HL-60 (cell line): Measurements from ENCODE around the gene PLA2G7.

Experiments
- DNase-seq, 2 experiments: peaks; one replicate each; pipeline ENCODE4 v3.0.0-alpha.2; 2010 to 2020; ENCODE audit warnings: low read depth in 1 of 2, low spot score in 1 of 2
- H3K27ac ChIP-seq: fragments of 250-450 bp; sonication (Bioruptor Pico); replicated peaks from 2 replicates; pipeline ENCODE4 v1.5.1; 2020; ENCODE audit warnings: mild to moderate bottlenecking, moderate library complexity
- H3K27me3 ChIP-seq: fragments of 250-450 bp; sonication (Bioruptor Pico); 2 replicates; pipeline ENCODE4 v1.5.1; 2021; ENCODE audit warnings: mild to moderate bottlenecking, moderate library complexity; ENCODE audit not compliant: insufficient read depth, poor library complexity, severe bottlenecking
- H3K4me3 ChIP-seq: replicated peaks from 2 replicates; pipeline ENCODE4 v1.5.1; 2011; ENCODE audit warnings: mild to moderate bottlenecking, control low read depth, low read length; ENCODE audit not compliant: insufficient read depth
- GABPA ChIP-seq: IDR thresholded peaks from 2 replicates; pipeline ENCODE4 v1.6.1; 2012; ENCODE audit warnings: low read depth
- POLR2AphosphoS5 ChIP-seq: IDR thresholded peaks from 2 replicates; pipeline ENCODE4 v1.6.1; 2012; ENCODE audit warnings: low read depth
- SPI1 ChIP-seq: IDR thresholded peaks from 2 replicates; pipeline ENCODE4 v1.6.1; 2012; ENCODE audit warnings: low read depth, mild to moderate bottlenecking, borderline replicate concordance
- TF ChIP-seq, protein P1 (sequence below): IDR thresholded peaks from 2 replicates; pipeline ENCODE4 v1.6.1; 2012; ENCODE audit warnings: low read depth; ENCODE audit not compliant: insufficient replicate concordance
- TF ChIP-seq, protein P2 (sequence below): IDR thresholded peaks from one replicate; pipeline ENCODE4 v1.5.1; 2011; ENCODE audit warnings: low read length, control low read depth, inconsistent platforms; ENCODE audit not compliant: insufficient read depth

PLA2G7 gene

DNA sequence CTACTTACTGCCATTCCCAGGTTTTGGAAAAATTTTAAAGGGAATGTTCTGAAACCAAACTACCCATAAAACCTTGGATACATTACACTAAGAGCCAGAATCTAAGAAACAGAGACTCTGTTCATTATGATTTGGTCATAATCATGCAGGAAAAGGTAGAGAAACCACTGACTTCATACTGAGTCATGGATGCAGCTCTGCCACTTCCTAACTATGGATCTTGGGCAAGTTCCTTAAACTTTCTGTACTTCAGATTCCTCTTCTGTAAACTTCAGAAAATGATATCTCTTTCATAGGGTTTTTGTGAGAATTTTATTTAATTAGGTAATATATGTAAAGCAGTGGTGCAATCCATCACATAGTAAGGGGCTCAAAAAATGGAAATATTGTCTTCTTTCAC lies 20.0 kb downstream of the PLA2G7 start:
- Histone ChIP-seq H3K27me3 (no peaks in the 10 kb centered on the region), H3K27ac (no peak overlapping the region), H3K4me3 (no peak overlapping the region)
- no peak for DNase-seq
- no peak for TF ChIP-seq GABPA
- TF ChIP-seq, protein P1, sequence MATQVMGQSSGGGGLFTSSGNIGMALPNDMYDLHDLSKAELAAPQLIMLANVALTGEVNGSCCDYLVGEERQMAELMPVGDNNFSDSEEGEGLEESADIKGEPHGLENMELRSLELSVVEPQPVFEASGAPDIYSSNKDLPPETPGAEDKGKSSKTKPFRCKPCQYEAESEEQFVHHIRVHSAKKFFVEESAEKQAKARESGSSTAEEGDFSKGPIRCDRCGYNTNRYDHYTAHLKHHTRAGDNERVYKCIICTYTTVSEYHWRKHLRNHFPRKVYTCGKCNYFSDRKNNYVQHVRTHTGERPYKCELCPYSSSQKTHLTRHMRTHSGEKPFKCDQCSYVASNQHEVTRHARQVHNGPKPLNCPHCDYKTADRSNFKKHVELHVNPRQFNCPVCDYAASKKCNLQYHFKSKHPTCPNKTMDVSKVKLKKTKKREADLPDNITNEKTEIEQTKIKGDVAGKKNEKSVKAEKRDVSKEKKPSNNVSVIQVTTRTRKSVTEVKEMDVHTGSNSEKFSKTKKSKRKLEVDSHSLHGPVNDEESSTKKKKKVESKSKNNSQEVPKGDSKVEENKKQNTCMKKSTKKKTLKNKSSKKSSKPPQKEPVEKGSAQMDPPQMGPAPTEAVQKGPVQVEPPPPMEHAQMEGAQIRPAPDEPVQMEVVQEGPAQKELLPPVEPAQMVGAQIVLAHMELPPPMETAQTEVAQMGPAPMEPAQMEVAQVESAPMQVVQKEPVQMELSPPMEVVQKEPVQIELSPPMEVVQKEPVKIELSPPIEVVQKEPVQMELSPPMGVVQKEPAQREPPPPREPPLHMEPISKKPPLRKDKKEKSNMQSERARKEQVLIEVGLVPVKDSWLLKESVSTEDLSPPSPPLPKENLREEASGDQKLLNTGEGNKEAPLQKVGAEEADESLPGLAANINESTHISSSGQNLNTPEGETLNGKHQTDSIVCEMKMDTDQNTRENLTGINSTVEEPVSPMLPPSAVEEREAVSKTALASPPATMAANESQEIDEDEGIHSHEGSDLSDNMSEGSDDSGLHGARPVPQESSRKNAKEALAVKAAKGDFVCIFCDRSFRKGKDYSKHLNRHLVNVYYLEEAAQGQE: no peak
- no peak for TF ChIP-seq POLR2AphosphoS5
- TF ChIP-seq, protein P2, sequence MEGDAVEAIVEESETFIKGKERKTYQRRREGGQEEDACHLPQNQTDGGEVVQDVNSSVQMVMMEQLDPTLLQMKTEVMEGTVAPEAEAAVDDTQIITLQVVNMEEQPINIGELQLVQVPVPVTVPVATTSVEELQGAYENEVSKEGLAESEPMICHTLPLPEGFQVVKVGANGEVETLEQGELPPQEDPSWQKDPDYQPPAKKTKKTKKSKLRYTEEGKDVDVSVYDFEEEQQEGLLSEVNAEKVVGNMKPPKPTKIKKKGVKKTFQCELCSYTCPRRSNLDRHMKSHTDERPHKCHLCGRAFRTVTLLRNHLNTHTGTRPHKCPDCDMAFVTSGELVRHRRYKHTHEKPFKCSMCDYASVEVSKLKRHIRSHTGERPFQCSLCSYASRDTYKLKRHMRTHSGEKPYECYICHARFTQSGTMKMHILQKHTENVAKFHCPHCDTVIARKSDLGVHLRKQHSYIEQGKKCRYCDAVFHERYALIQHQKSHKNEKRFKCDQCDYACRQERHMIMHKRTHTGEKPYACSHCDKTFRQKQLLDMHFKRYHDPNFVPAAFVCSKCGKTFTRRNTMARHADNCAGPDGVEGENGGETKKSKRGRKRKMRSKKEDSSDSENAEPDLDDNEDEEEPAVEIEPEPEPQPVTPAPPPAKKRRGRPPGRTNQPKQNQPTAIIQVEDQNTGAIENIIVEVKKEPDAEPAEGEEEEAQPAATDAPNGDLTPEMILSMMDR: no peak
- TF ChIP-seq SPI1: no peak

DNA sequence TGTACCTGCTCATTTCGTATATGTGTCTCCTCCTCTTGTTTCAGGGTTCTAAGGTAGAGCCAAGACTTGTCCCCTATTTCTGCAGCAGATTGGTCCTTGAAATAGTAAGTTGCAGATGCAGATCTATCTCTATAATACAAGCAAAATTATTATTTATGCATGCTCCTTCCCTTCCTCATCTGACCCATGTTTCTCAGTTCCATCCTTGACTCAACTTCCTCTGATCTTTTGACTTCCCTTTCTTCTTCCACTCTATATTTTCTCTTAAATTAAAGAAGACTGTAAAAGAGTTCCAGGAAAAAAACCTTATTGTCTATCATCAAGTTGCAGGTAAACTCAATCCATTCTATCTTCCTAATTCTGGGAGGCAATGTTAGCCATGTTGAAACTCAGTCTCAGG lies 23.7 kb downstream of the PLA2G7 start:
- no peak for DNase-seq

DNA sequence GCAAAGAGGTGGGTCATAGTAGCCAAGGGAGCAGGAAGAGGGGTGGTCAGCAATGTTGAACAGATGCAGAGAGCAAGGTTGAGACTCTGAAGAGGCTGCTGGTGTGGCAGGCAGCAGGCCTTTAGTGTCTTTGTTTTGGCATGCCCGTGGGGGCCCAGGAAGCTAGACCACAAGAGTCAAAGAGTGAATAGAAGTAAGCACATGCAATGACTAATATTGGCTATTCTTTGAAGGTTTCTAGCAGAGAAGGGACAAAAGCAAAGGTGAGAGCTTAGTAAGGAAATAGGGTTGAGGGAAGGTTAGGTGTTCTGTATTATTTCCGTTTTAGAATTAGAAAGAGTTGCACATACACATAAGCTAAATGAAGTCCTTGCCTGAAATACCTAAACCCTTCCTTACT lies 28.7 kb downstream of the PLA2G7 start:
- DNase-seq: no peak
- no peak overlapping the region for H3K4me3 ChIP-seq
- TF ChIP-seq, protein P1: no peak
- TF ChIP-seq SPI1 (no peak), GABPA (no peak), POLR2AphosphoS5 (no peak)
- TF ChIP-seq, protein P2: no peak
- H3K27me3 ChIP-seq: peaks cover 7% of the 10 kb centered on the region
- no peak overlapping the region for H3K27ac ChIP-seq

More for the DNA sequence above, 23.7 kb downstream of the PLA2G7 start:
- TF ChIP-seq SPI1 (0 out of 2 replicates have a peak, but pooled peaks have one; percentile 3), GABPA (no peak)
- H3K27ac ChIP-seq: no peak overlapping the region
- no peak overlapping the region for H3K4me3 ChIP-seq
- no peaks in the 10 kb centered on the region for H3K27me3 ChIP-seq

DNA sequence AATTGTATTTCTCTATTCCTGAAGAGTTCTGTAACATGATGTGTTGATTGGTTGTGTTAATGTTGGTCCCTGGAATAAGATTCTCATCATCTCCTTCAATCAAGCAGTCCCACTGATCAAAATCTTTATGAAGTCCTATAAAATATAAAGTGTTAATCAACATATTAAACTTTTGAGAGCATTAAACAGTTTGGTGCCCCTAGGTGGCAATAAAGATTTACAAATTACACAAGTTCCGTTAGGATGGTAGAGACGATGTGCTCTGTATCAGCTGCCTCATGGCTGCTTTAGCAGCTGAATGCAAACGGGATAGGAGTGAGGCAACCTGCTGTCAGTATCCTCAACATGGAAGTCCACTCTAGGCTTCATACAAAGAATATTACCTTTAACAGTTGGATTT lies 30.6 kb downstream of the PLA2G7 start:
- H3K4me3 ChIP-seq: no peak overlapping the region
- DNase-seq: peak in 1 of 2 experiments; percentile 42
- H3K27ac ChIP-seq: no peak overlapping the region
- H3K27me3 ChIP-seq: peaks cover 11% of the 10 kb centered on the region
- TF ChIP-seq POLR2AphosphoS5: no peak
- TF ChIP-seq, protein P1: no peak
- no peak for TF ChIP-seq SPI1
- no peak for TF ChIP-seq GABPA
- TF ChIP-seq, protein P2: no peak
